CD4-positive, alpha-beta T cell treated with Interleukin-4 for 4 hours (primary cell): ENCODE measurements around the gene KCNH3.
A peak's percentile ranks its signal among the peaks of the same experiment; 100 is the strongest.

ENCODE experiments used
- DNase-seq: peaks from one replicate; pipeline ENCODE4 v3.0.0-alpha.2; 2020

Gene KCNH3

DNA sequence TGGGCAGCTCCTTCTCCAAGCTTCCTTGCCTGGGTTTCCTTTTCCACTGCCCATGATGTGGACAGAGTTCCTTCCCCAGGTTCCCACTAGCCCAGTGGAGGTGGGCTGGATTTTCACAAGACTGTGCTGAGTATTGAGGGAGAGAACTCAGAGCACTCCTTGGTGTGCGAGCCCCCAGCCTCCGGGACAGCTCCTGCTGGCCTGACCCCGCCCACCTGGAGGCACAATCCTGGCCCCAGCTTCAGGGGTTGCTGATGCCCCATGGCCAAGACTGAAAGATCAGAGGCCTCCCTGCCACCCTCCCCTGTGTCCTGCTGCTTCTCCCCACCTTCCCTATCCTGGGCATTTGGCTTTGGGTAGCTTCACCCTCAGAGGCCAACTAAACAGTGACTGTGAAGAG lies 7.7 kb downstream of the KCNH3 start:
- no peak for DNase-seq

DNA sequence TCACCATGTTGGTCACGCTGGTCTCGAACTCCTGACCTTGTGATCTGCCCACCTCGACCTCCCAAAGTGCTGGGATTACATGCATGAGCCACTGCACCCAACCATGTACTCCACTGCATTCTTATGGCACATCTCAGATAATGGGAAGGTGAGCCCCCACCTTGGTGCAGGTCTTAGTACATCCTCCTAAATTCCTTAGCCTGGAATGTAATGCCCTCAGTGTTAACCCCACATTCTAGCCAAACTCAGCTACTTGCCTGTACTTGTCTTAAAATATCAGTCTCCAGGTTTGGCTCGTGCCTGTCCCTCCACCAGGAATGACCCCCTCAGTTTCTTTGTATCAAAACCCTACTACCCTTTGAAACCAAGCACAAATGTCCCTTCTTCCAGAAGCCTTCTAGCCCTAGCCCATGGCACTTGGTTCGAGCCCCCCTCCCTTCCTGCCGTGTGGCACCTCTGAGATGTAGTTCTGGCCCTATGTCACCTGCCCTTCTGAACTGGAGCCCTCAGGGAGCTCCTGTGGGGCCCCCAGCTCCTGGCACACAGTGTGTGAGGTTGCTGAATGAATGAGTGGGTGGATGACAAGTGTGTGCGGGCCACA lies 8.4 kb downstream of the KCNH3 start:
- no peak for DNase-seq

DNA sequence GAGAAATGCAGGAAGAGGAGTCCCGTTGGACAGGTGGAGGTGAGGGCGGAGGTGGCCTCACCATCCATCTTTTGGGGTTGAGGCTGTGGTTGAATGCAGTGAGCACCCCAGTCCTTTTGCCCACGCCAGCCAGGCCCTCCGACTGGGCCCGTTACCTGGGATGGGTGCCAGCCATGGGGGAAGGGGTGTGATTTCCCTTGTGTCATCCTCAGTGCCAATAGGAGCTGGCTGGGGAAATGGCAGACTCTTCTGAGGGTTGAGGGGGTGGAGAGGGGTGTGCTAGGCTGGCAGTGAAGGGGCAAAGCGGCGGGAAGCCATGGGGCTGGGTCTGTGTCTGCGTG lies 9.6 kb downstream of the KCNH3 start:
- no peak for DNase-seq

DNA sequence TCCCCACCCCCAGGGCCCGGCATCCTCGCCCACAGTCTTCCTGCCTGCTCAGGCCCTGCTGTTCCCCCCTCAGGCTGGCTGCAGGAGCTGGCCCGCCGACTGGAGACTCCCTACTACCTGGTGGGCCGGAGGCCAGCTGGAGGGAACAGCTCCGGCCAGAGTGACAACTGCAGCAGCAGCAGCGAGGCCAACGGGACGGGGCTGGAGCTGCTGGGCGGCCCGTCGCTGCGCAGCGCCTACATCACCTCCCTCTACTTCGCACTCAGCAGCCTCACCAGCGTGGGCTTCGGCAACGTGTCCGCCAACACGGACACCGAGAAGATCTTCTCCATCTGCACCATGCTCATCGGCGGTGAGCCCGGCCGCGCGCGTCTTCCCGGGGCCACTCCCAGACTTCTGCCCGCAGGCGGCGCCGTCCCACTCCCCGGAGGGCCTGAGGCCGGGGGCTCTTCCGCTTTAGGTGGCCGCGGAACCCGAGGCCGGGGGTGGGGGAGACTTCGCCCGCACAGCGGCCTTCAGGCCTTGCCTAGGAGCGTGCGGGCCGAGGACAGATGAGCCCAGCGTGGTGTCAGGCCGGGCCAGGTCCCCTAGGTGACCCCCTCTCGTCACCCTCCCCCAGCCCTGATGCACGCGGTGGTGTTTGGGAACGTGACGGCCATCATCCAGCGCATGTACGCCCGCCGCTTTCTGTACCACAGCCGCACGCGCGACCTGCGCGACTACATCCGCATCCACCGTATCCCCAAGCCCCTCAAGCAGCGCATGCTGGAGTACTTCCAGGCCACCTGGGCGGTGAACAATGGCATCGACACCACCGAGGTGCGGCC lies 10.2 kb downstream of the KCNH3 start:
- peak; percentile 15 for DNase-seq

DNA sequence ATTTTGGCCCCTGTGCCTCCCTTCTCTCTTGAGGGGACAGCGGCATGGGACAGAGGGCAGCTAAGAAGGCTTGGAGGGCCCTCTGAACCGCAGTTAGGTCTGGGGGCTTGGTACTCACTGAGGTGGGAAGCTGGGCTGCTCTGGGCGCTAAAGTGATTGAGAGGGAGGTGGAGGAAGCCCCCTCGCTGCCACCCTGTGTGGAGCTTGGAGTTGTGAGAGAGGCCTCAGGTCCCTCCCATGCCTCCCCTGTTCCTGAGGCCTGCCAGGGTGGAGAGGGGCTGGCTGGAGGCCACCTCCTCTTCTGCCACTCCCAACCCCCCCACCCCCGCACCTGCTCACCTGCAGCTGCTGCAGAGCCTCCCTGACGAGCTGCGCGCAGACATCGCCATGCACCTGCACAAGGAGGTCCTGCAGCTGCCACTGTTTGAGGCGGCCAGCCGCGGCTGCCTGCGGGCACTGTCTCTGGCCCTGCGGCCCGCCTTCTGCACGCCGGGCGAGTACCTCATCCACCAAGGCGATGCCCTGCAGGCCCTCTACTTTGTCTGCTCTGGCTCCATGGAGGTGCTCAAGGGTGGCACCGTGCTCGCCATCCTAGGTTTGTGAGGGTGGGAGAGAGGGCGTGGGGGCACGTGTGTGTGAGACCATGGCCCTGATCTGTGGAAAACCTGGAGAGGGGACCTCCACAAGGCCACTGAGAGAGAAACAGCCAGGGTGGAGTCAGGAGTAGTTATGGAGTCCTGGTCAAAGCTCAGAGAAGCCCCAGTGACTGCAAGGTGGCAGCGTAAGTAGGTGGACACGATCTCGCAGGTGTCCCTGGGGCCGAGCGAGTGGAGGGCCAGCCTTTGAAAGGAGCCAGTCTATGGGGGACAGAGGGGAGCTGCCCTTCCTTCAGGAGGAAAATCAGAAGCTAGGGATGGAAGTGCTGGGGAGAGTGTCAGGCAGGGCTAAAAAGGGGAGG lies 11.2 kb downstream of the KCNH3 start:
- no peak for DNase-seq

DNA sequence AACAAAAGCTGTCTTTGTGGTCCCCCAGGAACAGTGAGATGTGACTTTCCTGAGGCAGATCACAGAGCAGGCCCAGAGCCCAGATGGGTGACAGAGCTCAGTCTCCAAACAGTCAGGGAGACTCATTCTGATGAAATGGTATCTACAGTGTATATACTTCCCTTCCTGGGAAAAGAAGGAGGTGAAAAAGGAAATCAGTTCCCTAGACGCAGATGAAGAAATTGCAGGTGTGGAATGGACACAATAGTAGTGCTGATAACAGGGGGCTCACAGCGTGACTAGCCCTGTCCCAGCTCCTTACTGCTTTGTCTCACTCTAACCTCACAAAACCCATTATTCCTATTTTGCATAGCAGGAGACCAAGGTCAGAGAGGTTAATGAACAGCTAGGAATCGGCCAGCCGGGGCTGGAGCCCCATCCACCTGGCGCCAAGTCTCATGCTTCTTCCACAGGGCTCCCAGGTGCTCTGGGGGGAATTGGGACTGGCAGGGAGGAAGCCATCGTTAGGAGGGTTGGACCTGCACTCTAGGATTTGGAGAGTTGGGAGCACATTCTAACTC lies 11.9 kb downstream of the KCNH3 start:
- DNase-seq = no peak

DNA sequence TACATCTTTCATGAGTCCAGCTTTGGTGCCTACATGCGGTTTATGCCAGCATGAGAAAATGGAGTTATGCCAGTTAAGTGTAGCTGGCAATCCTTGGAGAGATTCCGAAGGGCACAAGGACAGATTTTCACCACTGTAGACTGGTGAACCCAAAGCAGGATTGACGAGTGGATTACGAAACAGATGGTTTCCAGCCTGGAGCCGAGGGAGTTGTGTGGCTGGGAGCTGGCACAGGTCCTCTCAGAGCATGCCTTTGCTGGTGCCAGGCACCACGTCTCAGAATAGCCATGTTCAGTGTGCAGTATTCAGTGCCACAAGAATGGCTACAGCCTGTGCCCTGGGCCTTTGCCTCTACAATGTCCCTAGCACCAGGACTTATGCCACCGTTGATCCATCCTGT lies 13.2 kb downstream of the KCNH3 start:
- no peak for DNase-seq

DNA sequence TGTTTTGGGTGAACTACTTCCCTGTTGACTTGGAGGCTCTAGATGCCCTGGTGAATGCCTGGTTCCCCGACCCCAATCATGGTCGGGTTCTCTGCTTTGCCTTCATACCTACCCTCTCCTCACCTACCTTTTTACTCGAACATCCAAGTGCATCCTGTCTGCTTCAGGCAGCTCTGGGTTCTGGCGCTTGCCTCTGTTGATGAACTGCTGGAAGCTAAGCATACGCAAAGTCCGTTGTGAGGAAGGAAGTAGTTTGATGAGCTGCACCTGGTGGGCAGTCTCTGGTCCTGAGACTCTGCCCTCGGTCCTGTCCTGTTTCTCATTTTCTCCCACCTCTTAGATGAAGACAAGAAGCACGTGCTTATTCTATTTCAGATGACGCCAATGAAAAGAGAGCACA lies 13.6 kb downstream of the KCNH3 start:
- DNase-seq = no peak

DNA sequence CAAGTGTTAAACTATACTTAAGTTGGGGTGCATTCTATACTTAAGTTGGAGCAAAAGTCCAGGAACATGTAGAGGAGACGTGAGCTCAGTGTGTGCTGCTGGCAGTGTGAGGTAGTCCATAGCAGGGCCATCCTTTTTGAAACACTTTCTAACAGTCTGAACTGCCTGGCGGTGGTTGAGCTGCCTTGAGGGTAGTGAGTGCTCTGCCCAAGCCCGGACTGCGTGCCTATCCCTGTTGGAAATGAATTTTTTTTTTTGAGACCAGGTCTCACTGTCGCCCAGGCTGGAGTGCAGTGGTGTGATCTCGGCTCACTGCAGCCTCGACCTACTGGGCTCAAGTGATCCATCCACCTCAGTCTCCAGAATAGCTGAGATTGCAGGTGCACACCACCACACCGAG lies 14.1 kb downstream of the KCNH3 start:
- no peak for DNase-seq

DNA sequence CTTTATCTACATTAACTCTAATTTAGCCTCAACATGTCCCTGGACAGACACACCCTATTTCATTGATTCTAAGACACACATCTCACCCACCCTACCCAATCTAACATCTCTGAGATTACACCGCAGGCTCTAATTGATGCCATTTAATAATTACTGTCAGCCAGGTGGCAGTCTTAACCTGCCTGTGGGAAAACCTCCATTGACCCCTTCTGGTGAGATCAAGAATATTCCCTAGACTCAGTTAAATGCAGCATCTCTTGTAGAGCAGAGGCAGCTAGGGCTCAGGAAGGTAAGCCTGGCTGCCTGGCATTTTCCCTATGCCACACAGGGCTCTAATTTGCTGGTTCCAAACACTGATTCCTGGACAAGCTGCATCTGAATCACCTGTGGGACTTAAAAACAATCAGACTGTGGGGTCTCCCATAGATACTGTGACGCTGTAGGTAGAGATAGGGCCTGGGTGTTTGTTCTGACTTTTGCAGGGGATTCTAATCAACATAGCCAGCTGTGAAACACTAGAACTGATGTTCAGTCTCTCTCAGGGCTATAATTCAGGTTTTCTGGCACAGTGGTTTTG lies 14.8 kb downstream of the KCNH3 start:
- DNase-seq = peak; percentile 53

DNA sequence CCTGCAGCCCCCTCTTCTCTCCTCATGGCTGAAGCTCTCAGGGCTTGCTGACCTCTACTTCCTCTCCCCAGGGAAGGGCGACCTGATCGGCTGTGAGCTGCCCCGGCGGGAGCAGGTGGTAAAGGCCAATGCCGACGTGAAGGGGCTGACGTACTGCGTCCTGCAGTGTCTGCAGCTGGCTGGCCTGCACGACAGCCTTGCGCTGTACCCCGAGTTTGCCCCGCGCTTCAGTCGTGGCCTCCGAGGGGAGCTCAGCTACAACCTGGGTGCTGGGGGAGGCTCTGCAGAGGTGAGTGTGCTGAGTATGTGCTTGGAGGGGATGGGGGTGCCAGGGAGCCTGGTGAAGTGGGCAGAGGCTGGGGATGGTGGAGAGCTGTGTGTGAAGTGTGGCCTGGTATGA lies 15.4 kb downstream of the KCNH3 start:
- no peak for DNase-seq

DNA sequence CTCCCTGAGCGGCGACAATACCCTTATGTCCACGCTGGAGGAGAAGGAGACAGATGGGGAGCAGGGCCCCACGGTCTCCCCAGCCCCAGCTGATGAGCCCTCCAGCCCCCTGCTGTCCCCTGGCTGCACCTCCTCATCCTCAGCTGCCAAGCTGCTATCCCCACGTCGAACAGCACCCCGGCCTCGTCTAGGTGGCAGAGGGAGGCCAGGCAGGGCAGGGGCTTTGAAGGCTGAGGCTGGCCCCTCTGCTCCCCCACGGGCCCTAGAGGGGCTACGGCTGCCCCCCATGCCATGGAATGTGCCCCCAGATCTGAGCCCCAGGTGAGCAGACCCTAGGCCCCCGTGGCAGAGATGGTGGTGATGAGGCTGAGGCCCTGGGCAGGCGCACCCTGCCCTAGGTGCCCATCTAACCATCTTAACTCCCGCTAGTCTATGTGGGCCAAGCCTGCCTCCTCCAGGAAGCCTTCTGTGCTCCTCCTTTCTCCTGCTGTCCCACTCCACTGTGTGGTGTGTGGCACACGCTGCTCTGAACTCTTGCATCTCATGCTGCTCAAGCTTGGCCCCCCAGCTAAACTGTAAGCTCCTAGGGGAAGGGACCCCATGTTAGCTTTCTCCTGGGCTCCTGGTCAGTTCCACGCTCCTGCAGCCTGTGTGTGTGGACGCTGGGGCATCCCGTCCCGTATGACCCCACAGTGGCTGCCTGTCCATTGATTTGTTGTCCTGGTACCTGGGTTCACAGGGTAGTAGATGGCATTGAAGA lies 17.0 kb downstream of the KCNH3 start:
- DNase-seq = no peak

DNA sequence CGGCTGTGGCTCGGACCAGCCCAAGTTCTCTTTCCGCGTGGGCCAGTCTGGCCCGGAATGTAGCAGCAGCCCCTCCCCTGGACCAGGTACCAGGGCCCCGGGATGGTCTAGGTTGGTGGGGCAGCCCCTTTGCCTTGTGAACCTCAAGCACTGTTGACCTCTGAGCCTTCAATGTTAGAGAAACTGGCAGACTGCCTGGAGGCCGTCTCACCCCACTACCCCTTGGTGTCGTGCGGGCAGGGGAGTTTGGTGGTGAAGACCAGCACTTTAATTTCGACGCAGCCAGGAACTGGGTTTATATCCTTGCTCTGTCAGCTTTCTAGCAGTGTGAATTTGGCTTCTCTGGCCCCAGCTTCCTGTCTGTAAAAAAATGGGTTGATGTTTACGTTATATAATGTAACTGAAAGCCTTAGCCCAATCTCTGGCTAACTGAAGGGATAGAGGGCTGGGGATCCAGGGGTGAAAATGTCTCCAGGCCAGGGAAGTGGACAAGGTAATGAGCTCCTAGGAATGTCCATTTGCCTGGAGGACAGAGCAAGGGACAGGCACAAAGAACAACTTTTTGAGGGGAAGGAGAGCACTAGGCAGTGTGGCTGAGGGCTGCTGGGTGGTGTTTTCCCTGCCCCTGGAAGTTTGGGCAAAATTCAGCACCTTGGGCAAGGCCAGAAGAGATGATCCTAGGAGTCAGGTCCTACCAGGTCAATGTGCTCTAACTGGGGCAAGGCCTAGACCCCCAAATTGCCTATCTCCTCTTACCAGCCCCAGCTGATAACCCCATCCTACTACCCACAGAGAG lies 17.8 kb downstream of the KCNH3 start:
- DNase-seq = no peak

DNA sequence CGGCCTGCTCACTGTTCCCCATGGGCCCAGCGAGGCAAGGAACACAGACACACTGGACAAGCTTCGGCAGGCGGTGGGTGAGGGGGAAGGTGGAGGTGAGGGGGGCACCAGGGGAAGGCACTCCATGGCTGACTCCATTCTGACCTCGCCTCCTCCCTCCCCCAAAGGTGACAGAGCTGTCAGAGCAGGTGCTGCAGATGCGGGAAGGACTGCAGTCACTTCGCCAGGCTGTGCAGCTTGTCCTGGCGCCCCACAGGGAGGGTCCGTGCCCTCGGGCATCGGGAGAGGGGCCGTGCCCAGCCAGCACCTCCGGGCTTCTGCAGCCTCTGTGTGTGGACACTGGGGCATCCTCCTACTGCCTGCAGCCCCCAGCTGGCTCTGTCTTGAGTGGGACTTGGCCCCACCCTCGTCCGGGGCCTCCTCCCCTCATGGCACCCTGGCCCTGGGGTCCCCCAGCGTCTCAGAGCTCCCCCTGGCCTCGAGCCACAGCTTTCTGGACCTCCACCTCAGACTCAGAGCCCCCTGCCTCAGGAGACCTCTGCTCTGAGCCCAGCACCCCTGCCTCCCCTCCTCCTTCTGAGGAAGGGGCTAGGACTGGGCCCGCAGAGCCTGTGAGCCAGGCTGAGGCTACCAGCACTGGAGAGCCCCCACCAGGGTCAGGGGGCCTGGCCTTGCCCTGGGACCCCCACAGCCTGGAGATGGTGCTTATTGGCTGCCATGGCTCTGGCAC lies 18.5 kb downstream of the KCNH3 start:
- DNase-seq = no peak

DNA sequence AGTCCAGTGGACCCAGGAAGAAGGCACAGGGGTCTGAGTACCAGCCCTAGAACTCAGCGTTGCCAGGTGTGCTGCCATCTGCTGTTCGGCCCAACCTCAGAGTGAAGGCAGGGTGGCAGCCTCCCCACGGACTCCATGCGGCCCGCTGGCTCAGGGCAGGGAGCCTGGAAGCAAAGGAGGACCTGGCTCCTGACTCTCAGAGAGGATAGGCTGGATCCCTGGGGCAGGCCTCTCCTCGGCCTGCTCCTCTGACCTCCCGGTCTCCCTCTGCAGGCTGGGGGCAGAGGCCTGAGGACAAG lies 19.0 kb downstream of the KCNH3 start:
- DNase-seq = no peak

DNA sequence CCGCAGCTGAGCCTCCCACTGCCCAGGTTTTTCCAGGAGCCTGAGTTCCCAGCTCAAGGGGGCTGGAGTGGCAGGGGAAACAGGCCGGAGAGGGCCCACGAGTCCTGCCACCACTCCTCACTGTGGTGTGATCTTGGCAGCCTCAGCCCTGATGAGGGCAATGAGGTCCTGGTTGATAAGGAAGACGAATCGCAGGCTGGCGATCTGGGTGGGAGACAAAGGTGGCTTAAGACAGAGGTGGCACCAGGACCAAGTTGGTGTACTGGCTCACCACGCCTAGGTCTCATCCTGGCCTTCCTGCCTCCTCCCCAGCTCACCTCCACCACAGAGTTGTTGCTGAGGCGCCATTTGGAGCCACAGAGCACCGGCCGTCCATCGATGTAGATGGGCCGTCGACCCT lies 19.7 kb downstream of the KCNH3 start:
- no peak for DNase-seq

DNA sequence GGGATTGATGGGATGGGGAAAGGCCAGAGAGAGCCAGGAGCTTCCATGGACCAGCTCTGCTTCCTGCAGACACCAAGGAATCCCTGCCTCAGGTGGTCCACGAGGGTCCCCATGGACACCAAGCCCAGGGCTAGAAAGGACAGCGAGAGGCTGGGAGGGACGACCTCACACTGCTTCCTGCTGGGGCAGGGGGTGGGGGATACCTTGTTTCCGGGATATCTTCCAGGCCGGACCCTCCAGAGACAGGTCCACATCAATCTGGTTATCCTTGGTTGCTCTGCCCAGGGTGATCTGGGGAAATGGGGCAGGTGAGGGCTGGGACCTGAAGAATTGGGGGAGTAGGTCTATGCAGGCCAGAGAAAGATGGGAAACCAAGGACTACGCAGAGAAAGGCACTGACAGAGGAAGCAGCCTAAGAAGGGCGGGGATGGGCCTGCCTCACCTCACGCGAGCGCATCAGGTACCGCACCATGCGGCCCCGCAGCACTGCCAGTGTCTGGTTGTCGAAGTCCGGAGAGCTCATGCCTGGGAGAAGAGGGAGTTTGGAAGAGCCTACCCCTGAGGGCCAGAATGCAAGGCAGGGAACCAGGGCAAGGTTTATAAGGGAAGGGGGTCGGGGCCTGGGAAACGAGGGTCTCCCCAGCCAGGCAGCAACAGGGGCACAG lies 20.3 kb downstream of the KCNH3 start:
- DNase-seq = no peak

DNA sequence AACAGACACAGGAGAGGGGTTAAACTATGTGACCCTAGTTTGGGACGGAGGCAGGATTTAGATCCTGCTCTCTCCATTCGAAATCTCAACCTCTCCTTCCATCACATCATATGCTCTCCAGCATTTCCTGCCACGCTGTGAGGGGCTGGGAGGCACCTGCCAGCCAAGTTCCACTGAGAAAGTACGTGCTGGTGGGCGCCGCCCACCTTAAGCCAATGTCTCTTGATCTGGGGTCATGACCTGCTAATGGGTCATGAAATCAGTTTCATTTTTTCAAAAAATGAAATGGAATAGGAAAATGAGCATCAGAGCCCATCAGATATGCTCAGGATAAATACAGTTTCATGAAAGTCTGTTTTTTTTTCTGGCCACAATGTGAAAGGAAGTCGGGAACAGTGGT lies 21.9 kb downstream of the KCNH3 start:
- DNase-seq = no peak

DNA sequence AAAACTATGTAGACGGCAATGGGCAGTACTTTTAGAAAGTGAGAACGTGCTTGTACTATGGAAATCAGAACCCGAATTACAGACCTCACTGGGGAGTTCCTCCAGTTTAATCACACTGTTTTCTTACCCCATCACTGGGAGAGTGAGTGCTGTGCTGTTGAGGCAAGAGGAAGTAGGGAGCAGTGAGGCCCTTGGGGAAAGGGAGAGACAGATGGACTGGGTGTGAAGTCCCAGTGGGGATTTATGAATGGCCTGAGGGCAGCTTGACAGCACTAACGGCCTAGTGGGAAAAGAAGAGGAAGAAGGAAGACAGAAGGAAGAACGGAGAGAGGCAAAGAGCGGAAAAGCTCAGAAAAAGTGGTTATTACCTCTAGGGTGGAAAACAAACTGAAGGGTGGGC lies 23.4 kb downstream of the KCNH3 start:
- no peak for DNase-seq

DNA sequence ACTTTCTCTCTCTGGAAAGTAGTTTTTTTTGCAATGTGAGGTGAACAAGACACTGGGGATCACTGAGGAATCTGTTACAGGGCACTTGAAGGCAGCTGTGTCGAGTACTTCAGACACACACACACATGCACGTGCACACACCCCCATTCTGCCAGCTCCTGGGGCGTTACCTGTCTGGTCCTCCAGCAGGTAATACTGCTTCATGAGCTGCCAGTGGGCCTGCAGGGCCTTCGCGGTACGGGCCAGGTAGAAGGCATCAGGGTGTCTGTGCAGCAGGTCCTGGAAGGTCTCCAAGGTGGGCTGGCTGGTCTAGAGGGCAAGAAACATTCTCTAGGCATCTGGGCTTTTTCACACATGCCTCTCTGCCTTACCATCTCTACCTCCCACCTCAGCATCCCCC lies 24.0 kb downstream of the KCNH3 start:
- DNase-seq = no peak
